ENCODE results near the gene UNC13D.
"Not testable (repeated sequence)": the region's sequence is repeated elsewhere in the genome, so short reads cannot be mapped to it uniquely, and the experiment has no call there.

UNC13D gene
- 161 to 164 reads per million in 2 donors for total RNA-seq

DNA sequence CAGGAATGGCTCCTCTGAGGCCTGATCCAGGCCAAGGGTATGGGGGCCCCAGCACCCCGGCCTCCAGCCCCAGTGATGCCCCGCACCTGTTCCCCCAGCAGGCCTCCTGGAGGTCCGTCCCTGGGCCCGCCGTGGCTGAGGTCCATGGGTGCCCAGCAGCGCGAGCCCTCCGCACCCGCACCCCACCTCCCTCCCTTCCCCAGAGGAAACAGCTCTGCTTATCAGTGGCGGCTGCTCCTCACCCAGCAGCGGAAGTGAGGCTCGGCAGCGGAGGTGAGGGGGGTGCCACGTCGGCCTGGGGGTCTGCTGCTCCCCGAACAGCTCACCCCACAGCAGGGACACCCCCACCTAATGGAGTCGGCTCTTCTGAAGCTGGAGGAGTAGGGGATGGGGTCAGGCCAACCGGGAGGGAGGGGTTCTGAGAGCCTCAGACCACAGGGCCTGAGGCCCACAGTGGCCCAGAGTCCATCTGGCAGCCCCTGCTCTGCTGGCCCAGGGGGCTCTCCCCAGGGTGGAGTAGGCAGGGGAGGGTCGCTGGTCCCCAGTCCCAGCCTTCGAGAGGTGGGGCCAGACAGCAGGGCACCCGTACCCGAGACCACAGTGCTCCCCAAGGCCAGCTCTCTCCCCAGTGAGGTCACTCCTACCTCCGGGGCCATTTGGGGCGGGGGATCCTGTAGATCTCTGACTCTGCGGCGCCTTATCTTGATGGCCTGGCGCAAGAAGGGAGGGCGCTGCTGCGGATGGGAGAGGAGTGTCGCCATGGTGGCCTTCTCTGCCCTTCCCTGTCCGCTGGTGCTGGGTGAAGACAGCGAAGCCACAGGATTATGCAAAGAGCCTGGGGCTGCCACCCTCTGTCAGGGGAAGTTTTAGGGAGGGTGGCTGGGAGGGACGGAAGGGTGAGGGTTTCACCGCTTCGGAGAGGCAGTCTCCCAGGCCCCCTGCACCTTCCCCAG lies at the start of gene UNC13D:
Gene UNC13D (minus strand): TSS at position 828 of the 953 bp plus-strand sequence. CDS start 67 bp downstream, at position 761.
- peak in 4 of 5 experiments; percentile 38 to 83 (median 62) for DNase-seq

DNA sequence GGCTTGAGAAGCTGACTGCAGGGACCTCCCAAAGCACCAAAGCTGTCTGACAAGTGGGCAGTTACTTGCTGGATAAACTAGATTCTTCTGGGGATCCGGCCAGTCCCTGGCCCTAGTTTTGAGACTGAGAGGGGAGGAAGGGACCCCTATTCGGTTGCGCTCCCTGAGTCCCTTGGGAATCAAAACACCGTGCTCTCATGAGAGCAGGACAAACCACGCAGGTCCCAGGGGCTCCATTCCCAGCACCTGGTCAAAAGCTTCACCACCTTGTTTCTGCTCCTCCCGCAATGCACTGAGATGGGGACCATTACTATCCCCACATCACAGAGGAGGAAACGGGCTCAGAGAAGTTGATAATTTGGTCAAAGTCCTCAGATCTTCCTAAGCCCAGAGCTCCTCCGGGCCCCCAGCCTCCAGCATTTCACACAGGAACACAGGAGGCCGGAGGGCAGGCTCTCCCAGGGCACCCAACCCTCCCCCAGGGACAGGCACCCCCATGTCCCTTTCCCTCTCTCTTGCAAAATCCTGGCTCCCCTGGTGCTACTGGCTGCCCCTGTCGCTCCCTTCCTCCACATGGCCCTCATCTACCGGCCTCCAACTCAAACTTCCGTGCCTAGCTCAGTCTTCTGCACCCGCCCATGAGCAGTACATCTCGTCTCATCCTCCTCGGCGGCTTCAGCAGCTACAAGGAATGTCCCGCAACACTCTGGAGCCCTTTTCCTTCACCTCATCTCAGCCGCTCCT lies 49.3 kb upstream of the UNC13D start:
- no peak for DNase-seq

DNA sequence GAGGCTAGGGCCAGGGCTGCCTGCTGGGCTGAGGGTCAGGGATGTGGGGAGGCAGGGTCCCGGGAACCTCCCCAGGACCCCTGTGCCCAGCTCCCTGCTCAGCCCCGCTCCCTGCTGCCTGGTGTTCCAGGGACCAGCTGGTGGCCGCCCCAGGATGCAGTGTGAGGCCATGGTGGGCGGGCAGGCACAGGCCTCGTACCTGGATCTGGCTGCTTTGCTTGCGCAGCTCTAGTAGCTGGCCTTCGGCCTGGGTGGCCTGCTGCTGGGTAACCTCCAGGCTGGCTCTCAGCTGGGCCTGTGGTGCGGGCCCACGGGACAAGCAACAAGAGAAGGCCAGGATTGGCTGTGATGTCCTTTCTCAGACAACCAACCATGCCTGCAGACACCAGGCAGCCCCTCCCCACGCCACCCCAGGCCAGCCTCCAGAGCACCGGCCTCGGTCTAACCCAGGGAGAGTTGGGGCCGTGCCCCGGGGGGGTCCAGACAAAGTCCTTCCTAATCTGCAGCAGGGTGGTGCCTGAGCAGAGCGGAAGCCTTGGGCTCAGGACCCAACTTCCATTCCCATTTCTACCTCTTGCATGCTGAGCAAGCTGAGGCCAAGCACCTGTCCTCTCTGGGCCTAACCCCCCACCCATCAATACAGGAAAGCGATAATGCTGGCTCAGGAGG lies 48.5 kb upstream of the UNC13D start:
- no peak for DNase-seq

DNA sequence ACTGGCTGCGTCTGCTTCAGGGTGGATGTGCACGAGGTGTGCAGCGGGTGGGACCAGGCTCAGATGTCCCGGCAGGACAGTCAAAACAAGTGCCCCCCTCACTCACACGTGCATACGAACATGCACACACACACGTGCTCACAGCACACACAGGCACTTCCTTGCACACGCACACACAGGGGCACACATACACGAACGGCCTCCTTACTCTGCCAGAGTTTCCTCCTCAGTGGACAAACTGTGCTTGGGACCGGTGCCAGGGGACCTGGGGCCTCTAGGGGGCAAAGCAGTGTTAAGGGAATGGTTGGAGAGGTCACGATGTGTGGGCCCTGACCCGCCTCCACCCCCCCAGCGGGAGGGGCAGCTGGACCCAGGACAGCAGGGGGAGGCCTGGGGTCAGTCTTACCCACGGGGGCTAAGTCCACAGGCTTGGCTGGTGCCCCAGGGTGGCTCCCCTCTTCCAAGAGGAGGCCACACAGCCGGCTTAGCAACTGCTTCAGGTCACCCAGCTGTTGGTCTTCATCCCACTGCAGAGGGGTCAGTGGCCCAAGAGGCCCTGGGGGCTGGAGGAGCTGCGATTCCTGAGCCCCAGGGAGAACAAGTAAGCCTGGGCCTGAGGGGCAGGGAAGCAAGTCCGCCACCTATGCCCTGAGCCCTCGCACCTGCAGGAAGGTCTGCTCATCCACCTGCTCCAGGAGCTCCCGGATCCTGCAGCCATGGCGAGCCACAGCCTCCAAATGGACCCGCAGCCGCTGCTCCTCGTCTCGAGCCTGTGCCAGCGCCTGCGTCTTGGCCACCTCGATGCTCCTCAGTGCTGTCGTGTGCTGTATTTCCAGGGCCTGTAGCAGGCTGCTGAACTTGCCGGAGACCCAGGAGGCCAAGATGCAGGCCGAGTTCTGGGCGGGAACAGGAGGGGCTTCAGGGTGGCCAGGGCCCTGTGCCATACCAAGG lies 47.7 kb upstream of the UNC13D start:
- DNase-seq: no peak

DNA sequence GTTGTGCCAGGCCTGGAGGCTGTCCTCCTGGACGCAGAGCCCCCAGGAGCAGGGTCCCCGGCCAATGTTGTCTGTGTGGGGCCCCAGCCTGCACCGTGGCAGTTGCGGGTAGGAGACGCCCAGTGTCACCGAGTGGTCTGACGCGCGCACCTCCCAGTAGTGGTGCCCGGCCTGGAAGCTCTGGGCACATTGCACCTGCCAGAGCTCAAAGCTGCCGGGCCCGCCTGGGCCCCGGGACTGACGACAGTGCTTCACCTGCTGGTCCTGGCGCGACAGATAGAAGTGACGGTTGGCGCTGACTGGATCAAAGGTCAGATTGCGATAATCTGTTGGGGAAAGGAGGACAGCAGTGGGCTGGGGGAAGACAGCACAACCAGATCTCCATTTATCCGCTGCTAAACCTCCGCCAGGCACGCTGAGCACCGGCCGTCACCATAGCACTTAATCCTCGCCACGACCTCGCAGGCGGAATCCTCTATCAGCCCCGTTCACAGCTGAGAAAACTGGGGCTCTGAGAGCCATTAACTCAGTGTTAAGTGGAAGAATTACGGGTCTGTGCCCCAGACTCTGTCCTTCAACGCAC lies 46.9 kb upstream of the UNC13D start:
- no peak for DNase-seq

DNA sequence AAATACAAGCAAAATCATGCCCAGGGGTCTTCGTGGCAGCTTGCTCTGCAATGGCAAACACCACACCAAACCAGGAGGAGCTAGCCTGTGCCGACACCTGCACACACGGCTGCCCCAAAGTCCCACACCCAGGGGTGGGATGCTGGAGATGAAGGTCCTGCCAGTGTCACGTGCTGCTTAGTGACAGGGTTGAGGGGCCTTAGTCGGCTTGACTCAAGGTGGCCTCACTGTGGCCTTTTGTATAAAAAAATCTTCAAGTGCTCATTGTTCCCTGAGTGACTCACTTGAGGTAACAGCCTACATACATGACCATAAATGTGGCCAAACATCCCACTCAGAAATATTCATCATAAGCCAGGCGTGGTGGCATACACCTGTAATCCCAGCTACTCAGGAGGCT lies 45.2 kb upstream of the UNC13D start:
- DNase-seq: no peak

DNA sequence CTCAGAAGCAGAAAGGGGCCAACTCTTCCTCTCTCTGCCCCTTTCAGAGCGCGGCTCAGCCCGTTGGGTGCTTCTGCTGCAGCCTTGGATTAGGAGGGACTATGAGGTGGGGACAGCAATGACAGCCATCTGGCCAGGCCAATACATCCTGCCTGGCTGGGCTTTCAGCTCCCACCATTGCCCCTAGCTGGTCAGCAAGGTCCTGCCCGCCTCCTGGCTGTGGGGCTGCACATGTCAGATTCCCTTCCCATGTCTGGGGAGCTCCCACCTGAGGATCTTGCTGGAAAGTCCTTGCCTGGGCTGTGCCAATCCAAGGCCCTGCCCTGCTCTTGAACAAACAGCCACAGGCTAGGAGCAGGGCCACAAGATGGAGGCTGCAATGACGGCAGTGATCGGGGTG lies 44.3 kb upstream of the UNC13D start:
- DNase-seq: no peak

DNA sequence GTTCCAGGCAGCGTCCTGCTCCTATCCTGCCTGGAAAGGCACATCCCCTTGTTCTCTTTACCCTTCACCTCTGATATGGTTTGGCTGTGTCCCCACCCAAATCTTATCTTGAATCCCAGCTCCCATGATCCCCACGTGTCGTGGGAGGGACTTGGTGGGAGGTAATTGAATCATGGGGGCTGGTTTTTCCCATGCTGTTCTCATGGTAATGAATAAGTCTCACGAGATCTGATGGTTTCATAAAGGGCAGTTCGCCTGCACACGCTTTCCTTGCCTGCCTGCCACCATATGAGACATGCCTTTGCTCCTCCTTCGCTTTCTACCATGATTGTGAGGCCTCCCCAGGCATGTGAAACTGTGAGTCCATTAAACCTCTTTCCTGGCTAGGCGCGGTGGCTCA lies 41.7 kb upstream of the UNC13D start:
- DNase-seq: not testable (repeated sequence)

DNA sequence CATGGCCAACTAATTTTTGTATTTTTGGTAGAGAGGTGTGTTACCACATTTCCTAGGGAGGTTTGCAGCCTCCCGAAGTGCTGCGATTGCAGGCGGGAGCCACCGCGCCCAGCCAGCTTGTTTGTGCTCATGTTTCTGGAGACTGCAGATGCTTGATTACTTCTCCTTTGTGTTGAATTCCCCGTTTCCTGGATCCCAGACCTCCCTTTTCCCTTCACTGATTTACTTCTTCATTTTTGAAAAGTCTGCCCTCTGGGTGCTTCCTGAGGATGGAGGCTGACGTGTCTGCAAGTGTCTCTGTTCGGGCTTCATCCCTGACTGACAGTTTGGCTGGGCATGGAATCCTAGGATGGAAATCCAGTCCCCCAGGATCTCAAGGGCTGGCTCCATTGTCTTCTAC lies 41.2 kb upstream of the UNC13D start:
- no peak for DNase-seq

DNA sequence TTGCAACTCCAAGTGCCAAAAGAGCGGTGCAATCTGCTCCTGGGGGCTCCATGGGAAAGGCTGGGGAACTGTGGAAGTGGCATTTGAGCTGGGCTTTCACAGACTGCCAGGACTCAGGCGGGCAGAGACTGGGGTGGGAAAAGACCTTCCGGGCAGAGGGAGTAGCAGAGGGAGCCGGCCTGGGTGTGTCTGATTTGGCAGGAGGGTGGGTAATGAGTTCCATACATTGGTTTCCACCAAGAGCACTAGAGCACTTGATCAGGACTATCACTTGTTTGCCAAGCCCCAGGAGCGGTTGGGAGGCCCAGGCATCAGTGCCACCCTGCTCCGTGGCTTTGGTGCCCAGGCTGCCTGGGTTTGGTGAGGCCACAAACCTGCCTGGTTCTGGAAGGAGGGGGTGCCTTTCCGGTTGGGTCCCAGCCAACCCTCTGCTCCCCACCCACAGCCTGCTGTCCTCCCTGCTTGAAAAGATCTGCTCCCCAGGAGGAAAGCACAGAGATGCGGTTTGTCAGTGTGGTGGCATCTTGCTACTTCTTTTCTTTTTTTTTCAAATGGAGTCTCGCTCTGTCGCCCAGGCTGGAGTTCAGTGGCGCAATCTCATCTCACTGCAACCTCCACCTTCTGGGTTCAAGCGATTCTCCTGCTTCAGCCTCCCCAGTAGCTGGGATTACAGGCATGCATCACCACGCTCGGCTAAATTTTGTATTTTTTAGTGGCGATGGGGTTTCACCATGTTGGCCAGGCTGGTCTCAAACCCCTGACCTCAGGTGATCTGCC lies 37.7 kb upstream of the UNC13D start:
- DNase-seq: peak in 2 of 5 experiments; percentile 41 to 44

DNA sequence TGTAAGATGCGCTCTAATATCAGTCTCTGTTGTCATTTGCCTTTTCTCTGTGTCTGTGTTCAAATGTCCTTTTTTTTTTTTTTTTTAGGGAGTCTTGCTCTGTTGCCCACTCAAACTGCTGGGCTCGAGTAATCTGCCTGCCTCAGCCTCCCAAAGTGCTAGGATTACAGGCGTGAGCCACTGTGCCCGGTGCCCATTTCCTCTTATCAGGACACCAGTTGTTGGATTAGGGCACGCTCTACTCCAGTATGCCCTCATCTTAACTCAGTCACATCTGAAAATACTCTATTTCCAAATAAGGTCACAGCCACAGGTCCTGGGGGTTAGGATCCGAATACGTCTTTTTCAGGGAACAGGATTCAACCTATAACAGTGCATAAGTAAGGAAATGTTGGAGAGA lies 36.1 kb upstream of the UNC13D start:
- no peak for DNase-seq

DNA sequence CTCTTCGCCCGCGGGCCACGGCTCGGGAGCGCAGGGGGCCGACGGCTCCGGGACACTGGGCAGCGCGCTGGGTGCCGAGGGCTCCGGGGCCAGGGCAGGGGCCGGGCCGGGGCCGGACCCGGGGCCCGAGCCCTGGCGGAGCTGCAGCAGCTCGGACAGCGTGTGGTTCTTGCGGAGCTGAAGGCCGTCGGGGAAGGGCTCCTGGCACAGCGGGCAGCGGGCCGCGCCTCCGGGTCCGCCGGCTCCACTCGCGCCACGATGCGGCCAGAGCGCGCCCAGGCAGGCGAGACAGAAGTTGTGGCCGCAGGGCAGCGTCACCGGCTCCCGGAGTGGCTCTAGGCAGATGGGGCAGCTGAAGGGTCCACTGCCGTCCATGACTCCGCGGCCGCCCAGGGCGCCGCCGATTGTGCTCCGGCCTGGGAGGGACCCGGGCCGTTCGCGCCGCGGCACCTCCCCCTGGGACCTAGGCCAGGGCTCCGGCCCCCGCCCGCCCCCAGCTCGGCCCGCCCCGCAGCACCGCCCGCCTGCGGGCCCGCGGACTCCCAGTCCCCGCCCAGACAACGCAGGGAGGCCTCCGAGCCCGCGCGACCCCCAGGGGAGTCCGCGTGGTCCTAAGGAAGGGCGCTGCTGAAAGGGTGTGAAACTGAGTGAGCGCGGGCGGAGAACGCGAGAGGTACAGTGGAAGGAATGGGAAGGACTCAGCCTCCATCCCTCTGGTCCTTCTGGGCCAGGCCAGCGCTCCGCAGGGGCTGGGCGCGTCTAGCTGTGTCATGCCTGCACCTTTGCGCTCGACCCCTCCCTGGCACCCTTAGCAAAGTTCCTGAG lies 34.2 kb upstream of the UNC13D start, which contains the start of gene TRIM47:
Gene TRIM47 (minus strand): TSS at position 408 of the 825 bp plus-strand sequence. CDS start 33 bp downstream, at position 375.
- no peak for DNase-seq

DNA sequence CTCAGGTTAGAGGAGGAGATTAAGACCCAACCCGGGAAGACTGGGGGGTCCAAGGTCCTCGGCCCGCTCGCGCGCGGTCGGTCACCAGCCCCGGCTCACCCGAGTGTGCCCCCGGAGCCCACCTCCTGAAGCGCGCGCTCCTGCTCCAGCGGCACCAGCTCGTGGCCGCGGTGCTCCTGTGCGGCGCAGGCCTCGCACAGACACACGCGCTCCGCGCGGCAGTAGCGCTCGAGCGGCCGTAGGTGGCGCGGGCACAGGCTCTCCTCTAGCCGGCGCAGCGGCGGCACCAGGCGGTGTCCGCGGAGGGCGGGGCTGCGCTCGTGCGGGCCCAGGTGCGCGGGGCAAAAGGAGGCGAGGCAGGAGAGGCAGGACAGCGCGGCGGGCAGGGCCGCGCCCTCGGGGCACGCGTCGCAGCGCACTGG lies 33.6 kb upstream of the UNC13D start:
- peak; percentile 50 to 82 (median 59) for DNase-seq

DNA sequence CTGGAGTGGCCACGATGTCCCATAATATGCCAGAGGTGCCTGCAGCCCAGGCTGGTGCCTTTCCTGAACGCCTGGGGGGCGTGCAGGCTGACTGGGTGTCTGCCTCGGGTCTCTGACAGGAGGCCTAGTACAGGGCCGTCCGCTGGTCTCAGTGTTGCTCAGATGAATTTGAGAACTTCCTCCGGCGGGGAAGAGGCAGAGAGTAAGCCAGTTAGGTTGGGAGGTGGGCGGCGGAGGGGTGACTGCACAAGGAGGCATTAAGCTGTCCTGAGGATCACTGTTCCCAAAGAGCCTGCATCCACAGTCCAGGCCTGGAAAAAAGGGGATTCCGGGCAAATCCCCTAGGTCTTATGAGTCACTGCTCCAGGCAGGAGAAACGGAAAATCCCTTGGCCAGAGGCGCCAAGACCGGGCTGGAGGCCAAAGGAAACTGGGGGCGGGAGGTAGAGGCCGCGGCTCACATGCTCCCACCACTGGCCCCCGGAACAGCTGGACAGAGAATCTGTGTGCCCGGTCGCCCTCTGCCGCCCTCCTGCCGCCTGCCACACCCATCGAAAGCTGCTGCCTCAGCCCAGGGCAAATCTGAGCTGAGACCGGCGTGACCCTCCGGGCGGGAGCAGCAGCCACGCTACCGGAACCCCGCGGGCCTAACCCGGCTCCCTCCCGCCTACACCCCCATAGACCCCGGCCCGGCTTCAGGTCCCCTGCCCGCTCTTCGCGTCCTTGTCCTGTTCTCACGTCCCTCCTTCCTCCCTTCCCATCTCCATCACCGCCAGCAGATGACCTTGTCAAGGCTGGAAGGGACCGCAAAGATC lies 32.9 kb upstream of the UNC13D start:
- DNase-seq: peak in 1 of 5 experiments; percentile 29

DNA sequence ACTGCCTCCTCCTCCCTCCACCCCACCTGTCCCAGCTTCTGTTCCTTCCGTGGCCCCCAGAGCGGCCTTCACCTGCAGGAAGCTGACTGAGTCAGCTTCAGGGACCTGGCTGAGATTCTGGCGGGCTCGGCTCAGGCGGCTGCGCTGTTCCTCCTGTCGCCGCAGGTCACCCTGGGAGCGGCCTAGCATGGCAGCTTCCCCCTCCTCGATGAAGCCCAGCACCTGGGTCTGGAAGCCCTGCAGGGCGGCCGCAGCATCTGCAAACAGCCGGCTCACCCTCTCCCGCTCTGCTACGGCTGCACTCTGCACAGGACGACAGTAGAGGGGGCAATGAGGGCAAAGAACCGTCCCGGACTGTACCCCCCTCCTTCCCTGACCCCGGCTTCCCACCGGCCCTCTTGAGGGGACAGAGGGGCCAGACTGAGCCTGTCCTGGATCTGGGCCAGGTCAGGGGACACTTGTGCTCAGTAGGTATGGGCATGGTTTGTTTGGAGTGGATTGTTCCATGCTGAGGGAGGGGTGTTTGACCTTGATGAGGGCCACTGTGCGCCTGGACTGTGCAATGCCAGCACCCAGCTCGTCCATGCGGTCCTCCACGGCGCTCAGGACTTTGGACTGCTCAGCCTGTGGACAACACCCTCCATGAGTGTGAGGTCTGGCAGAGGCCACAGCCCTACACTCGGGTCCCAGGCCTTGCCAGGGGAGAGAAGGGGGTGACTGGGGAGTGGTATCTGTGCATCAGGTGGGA lies 32.2 kb upstream of the UNC13D start:
- peak; percentile 33 to 89 (median 71) for DNase-seq

DNA sequence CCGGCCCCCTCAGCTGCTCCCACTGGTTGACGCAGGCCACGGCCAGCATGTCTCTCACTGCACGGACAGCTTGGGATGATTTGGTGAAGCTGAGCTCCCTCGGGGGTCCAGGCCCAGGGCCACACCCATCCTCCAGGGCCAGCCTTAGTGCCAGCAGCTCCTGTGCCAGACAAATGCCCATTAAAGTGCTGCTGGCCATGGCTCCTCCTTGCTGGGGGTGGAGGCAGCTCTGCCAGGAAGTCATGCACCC lies 31.7 kb upstream of the UNC13D start:
- no peak for DNase-seq

DNA sequence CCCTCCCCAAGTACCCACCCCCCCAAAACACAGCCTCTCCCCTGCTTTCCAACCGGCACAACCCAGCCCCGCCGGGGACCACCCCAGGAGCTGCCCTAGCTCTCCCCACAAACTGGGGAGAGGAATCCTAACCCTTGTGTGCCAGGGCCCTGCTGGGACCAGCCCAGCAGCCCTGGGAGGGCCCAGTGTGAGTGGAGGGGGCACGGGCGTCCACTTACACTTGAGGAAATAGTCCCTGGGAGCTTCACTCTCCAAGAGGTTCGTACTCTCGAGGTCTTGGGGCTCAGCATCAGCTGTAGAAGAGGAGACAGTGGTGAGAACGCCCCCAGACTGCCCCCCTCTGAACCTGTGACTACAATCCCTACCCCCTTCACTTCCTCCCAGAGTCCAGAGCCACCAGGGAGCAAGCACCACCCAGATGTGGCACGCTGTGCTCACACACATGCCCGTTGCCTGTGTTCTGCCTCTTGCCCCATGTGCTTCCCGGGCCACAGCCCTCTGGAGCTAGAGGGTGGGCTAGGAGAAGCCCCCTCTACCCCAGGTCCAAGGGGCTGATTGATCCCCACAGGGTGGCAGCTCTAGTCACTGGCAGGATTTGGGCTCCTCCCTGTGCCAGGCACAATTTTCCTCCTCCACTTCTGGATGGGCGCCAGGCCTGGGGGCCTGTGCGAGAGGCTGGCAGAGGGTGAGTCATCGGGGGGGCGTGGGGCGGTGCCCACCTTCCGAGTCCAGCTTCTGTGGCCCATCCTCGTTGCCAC lies 31.2 kb upstream of the UNC13D start:
- no peak for DNase-seq

Data from T-helper 2 cell (primary cell).